Neural cell (in vitro differentiated cells): ENCODE measurements around the gene RCSD1. TPM values are rescaled to one million over a fixed set of nuclear protein-coding genes. Genes with fewer than 3 reads are reported as not detected.

Source experiments
- H2AFZ ChIP-seq: fragments of 200-600, 300-800 bp; sonication (generic), shearing (Covaris generic); 2 replicates; pipeline ENCODE4 v1.6.0; 2014; ENCODE audit warnings: low read depth, mild to moderate bottlenecking, antibody characterized with exemption, low read length, moderate library complexity
- H3F3A ChIP-seq: fragments of 200-600 bp; shearing (Covaris generic); 2 replicates; pipeline ENCODE4 v1.6.1; 2016; ENCODE audit warnings: mild to moderate bottlenecking, moderate library complexity, mixed read lengths, antibody characterized with exemption, low read length; ENCODE audit not compliant: insufficient read depth, poor library complexity, severe bottlenecking
- H3K27ac ChIP-seq: fragments of 200-600, 300-800 bp; sonication (generic), shearing (Covaris generic); 2 replicates; pipeline ENCODE4 v1.5.1; 2014; ENCODE audit warnings: mild to moderate bottlenecking, low read length, moderate library complexity
- H3K27me3 ChIP-seq: fragments of 300-800, 200-600 bp; sonication (generic), shearing (Covaris generic); 2 replicates; pipeline ENCODE4 v1.6.0; 2014; ENCODE audit warnings: mild to moderate bottlenecking, low read depth, low read length, moderate library complexity; ENCODE audit not compliant: insufficient read depth
- H3K36me3 ChIP-seq: fragments of 300-800, 200-600 bp; sonication (generic), shearing (Covaris generic); 2 replicates; pipeline ENCODE4 v1.5.1; 2014; ENCODE audit warnings: mild to moderate bottlenecking, antibody characterized with exemption, low read length, moderate library complexity; ENCODE audit not compliant: insufficient read depth
- H3K4me2 ChIP-seq: fragments of 300-800, 200-600 bp; sonication (generic), shearing (Covaris generic); 2 replicates; pipeline ENCODE4 v1.6.0; 2014; ENCODE audit warnings: mild to moderate bottlenecking, low read length
- H3K4me3 ChIP-seq: fragments of 300-800, 200-600 bp; sonication (generic), shearing (Covaris generic); 2 replicates; pipeline ENCODE4 v1.5.1; 2014; ENCODE audit warnings: mild to moderate bottlenecking, low read length, moderate library complexity
- H3K79me2 ChIP-seq: fragments of 200-600 bp; shearing (Covaris generic); replicated peaks from 2 replicates; pipeline ENCODE4 v1.6.0; 2014; ENCODE audit warnings: mild to moderate bottlenecking, low read length, moderate library complexity; ENCODE audit not compliant: insufficient read depth
- H3K9ac ChIP-seq: fragments of 300-800, 200-600 bp; sonication (generic), shearing (Covaris generic); 2 replicates; pipeline ENCODE4 v1.6.1; 2016; ENCODE audit warnings: mild to moderate bottlenecking, low read length, mixed read lengths
- H3K9me2 ChIP-seq: fragments of 200-600 bp; shearing (Covaris generic); 2 replicates; pipeline ENCODE4 v1.6.1; 2016; ENCODE audit warnings: mild to moderate bottlenecking, low read length, mixed read lengths; ENCODE audit not compliant: insufficient read depth
- H3K9me3 ChIP-seq: fragments of 200-600, 300-800 bp; sonication (generic), shearing (Covaris generic); 2 replicates; pipeline ENCODE4 v1.6.1; 2016; ENCODE audit warnings: mild to moderate bottlenecking, mixed run types, low read length, moderate library complexity, mixed read lengths
- H4K20me1 ChIP-seq: fragments of 200-600 bp; shearing (Covaris generic); 2 replicates; pipeline ENCODE4 v1.6.1; 2016; ENCODE audit warnings: mild to moderate bottlenecking, mixed run types; ENCODE audit not compliant: insufficient read depth
- EP300 ChIP-seq: fragments of 450-650 bp; conservative IDR thresholded peaks from 2 replicates; pipeline ENCODE4 v1.6.1; 2014; ENCODE audit warnings: antibody characterized with exemption, mild to moderate bottlenecking, moderate library complexity; ENCODE audit not compliant: poor library complexity, severe bottlenecking
- EZH2 ChIP-seq: fragments of 200-600, 300-800 bp; shearing (Covaris generic), sonication (generic); IDR thresholded peaks from 2 replicates; pipeline ENCODE4 v1.6.1; 2014; ENCODE audit warnings: antibody characterized with exemption, low read length, borderline replicate concordance, mild to moderate bottlenecking; ENCODE audit not compliant: insufficient read depth, poor library complexity, severe bottlenecking
- MXI1 ChIP-seq: fragments of 450-650 bp; conservative IDR thresholded peaks from 2 replicates; pipeline ENCODE4 v1.6.1; 2014; ENCODE audit warnings: antibody characterized with exemption, mild to moderate bottlenecking; ENCODE audit not compliant: poor library complexity, severe bottlenecking
- POLR2AphosphoS5 ChIP-seq: IDR thresholded peaks from 2 replicates; pipeline ENCODE4 v1.6.1; 2012
- RAD21 ChIP-seq: fragments of 450-650 bp; conservative IDR thresholded peaks from 2 replicates; pipeline ENCODE4 v1.6.1; 2014; ENCODE audit warnings: antibody characterized with exemption, mild to moderate bottlenecking, moderate library complexity
- SMC3 ChIP-seq: fragments of 450-650 bp; conservative IDR thresholded peaks from 2 replicates; pipeline ENCODE4 v1.6.1; 2014; ENCODE audit warnings: antibody characterized with exemption, mild to moderate bottlenecking, moderate library complexity; ENCODE audit not compliant: poor library complexity
- TAF1 ChIP-seq: IDR thresholded peaks from 2 replicates; pipeline ENCODE4 v1.6.1; 2012; ENCODE audit warnings: low read depth
- polyA plus RNA-seq: library from polyadenylated mRNA; depleted of rRNA; stranded (reverse); fragments of >200 nt; gene quantifications from 2 replicates; pipeline ENCODE4 v1.2.3, GENCODE V29; 2014
- TF ChIP-seq, protein P1 (sequence below): fragments of 450-650 bp; IDR thresholded peaks from 2 replicates; pipeline ENCODE4 v1.5.1; 2014; ENCODE audit warnings: antibody characterized with exemption, mild to moderate bottlenecking, moderate library complexity; ENCODE audit not compliant: poor library complexity, severe bottlenecking
- TF ChIP-seq, protein P2 (sequence below): IDR thresholded peaks from 2 replicates; pipeline ENCODE4 v1.6.1; 2012; ENCODE audit warnings: borderline replicate concordance

The RCSD1 gene
- polyA plus RNA-seq, 1 donor from 2014 or later = not detected

DNA sequence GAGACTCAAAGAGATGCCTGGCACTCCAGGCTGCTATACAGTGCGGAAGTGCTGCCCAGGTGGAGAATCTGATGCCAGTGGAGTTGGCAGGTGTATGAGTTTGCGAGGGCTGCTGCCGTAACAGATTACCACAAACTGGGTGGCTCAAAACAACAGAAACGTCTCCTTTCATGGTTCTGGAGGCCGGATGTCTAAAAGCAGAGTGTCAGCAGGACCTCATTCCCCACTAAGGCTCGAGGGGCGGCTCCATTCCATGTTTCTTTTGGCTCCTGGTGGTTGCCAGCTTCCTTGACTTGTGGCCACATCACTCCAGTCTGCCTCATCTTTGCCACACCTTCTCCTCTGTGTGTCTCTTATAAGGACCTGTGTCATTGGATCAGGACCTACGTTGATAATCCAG, 10.0 kb downstream of the RCSD1 start:
- H3K9me2 ChIP-seq = no peaks in the 10 kb centered on the region
- no peak overlapping the region for H3K4me3 ChIP-seq
- H3K36me3 ChIP-seq = no peaks in the 10 kb centered on the region

DNA sequence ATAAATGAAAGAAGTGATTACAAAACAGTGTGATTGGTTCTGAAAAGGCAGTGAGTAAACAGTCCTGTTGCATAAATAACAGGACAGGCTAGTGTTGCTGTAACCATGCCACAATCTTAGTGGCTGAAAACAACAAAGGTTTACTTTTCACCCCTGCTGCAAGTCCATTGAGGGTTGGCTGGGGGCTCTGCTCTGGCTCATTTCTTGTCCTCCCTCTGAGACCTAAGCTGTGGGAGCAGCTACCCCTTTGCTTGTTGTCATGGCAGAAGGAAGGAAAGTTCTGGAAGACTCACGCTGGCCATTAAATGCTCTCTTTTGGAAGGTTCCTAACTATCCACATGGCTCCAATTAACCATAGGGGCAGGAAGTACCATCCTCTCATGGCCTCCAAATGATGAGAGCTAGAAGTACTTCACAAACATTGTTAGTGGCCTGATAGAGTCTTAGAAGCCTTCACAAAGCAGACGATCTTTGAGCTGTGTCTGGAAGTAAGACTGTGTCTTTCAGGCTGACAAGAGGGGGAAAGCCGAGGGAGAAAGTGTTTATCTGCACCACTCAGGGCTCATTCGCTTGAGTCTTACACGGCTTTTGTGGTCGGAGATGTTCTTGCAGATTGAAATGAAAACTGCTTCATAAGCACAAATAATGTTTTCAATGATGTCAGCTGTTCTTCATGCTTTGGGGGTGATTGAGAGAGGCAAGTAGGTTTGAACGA, 11.9 kb downstream of the RCSD1 start:
- Histone ChIP-seq H3K4me3 (no peak overlapping the region), H2AFZ (no peak overlapping the region), H3K4me2 (no peak overlapping the region), H3K9me3 (no peaks in the 10 kb centered on the region), H3K9me2 (no peaks in the 10 kb centered on the region), H3K27ac (no peak overlapping the region), H4K20me1 (no peaks in the 10 kb centered on the region), H3K27me3 (no peaks in the 10 kb centered on the region), H3K9ac (no peak overlapping the region), H3K79me2 (no peaks in the 10 kb centered on the region), H3F3A (no peaks in the 10 kb centered on the region), H3K36me3 (no peaks in the 10 kb centered on the region)
- TF ChIP-seq TAF1 (no peak), EP300 (no peak), POLR2AphosphoS5 (no peak), RAD21 (no peak), SMC3 (no peak), EZH2 (no peak), MXI1 (no peak)
- TF ChIP-seq, protein P1, sequence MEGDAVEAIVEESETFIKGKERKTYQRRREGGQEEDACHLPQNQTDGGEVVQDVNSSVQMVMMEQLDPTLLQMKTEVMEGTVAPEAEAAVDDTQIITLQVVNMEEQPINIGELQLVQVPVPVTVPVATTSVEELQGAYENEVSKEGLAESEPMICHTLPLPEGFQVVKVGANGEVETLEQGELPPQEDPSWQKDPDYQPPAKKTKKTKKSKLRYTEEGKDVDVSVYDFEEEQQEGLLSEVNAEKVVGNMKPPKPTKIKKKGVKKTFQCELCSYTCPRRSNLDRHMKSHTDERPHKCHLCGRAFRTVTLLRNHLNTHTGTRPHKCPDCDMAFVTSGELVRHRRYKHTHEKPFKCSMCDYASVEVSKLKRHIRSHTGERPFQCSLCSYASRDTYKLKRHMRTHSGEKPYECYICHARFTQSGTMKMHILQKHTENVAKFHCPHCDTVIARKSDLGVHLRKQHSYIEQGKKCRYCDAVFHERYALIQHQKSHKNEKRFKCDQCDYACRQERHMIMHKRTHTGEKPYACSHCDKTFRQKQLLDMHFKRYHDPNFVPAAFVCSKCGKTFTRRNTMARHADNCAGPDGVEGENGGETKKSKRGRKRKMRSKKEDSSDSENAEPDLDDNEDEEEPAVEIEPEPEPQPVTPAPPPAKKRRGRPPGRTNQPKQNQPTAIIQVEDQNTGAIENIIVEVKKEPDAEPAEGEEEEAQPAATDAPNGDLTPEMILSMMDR = no peak
- TF ChIP-seq, protein P2, sequence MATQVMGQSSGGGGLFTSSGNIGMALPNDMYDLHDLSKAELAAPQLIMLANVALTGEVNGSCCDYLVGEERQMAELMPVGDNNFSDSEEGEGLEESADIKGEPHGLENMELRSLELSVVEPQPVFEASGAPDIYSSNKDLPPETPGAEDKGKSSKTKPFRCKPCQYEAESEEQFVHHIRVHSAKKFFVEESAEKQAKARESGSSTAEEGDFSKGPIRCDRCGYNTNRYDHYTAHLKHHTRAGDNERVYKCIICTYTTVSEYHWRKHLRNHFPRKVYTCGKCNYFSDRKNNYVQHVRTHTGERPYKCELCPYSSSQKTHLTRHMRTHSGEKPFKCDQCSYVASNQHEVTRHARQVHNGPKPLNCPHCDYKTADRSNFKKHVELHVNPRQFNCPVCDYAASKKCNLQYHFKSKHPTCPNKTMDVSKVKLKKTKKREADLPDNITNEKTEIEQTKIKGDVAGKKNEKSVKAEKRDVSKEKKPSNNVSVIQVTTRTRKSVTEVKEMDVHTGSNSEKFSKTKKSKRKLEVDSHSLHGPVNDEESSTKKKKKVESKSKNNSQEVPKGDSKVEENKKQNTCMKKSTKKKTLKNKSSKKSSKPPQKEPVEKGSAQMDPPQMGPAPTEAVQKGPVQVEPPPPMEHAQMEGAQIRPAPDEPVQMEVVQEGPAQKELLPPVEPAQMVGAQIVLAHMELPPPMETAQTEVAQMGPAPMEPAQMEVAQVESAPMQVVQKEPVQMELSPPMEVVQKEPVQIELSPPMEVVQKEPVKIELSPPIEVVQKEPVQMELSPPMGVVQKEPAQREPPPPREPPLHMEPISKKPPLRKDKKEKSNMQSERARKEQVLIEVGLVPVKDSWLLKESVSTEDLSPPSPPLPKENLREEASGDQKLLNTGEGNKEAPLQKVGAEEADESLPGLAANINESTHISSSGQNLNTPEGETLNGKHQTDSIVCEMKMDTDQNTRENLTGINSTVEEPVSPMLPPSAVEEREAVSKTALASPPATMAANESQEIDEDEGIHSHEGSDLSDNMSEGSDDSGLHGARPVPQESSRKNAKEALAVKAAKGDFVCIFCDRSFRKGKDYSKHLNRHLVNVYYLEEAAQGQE = no peak

More for the DNA sequence above, 10.0 kb downstream of the RCSD1 start:
- Histone ChIP-seq H3K4me2 (no peak overlapping the region), H3K27me3 (no peaks in the 10 kb centered on the region), H3K9me3 (no peaks in the 10 kb centered on the region), H3K9ac (no peak overlapping the region), H3K27ac (no peak overlapping the region), H2AFZ (no peak overlapping the region), H3K79me2 (no peaks in the 10 kb centered on the region), H4K20me1 (no peaks in the 10 kb centered on the region), H3F3A (no peaks in the 10 kb centered on the region)
- TF ChIP-seq SMC3 = no peak
- TF ChIP-seq RAD21 = no peak
- TF ChIP-seq EP300 = no peak
- TF ChIP-seq MXI1 = no peak
- no peak for TF ChIP-seq EZH2
- no peak for TF ChIP-seq TAF1
